ENCODE data around the gene USP10.

USP10 gene

DNA sequence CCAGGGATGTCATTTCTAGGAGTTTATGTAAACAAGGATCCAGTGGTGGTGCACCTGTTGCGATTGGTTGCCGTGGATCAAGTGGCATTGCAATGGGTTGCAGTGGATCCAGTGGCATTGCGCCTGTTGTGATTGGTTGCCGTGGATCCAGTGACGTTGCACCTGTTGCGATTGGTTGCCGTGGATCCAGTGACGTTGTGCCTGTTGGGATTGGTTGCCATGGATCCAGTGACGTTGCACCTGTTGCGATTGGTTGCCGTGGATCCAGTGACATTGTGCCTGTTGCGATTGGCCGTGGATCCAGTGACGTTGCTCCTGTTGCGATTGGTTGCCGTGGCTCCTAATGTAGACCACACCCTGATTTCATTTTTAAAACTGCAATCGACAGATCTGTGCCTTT lies 63.8 kb downstream of the USP10 start:
- Histone ChIP-seq H3K27me3 (ENCODE audit: control insufficient read depth, insufficient read depth, low read length) (no peaks in the 10 kb centered on the region), H3K9me3 (ENCODE audit: control insufficient read depth, insufficient read depth, low read depth, low read length) (no peaks in the 10 kb centered on the region), H3K36me3 (ENCODE audit: control insufficient read depth, insufficient read depth, low read length) (peaks cover 94% of the 10 kb centered on the region), H3K4me3 (ENCODE audit: low read depth, low read length) (no peak overlapping the region), H3K27ac (ENCODE audit: low read depth, low read length) (no peak overlapping the region), H3K9ac (ENCODE audit: low read length) (no peak overlapping the region), H3K4me1 (ENCODE audit: control insufficient read depth, insufficient read depth, low read length) (no peaks in the 10 kb centered on the region)

- peaks cover 94% of the 10 kb centered on the region for H3K36me3 ChIP-seq (ENCODE audit: control insufficient read depth, insufficient read depth, low read length)
- no peaks in the 10 kb centered on the region for H3K4me1 ChIP-seq (ENCODE audit: control insufficient read depth, insufficient read depth, low read length)
- no peak overlapping the region for H3K4me3 ChIP-seq (ENCODE audit: low read depth, low read length)
- H3K27me3 ChIP-seq (ENCODE audit: control insufficient read depth, insufficient read depth, low read length), result no peaks in the 10 kb centered on the region
- H3K9ac ChIP-seq (ENCODE audit: low read length), result no peak overlapping the region
- H3K27ac ChIP-seq (ENCODE audit: low read depth, low read length), result no peak overlapping the region
- no peaks in the 10 kb centered on the region for H3K9me3 ChIP-seq (ENCODE audit: control insufficient read depth, insufficient read depth, low read depth, low read length)
Observed at GRCh38 chr16:84764970-84765369, 65.2 kb downstream of the USP10 start.

DNA sequence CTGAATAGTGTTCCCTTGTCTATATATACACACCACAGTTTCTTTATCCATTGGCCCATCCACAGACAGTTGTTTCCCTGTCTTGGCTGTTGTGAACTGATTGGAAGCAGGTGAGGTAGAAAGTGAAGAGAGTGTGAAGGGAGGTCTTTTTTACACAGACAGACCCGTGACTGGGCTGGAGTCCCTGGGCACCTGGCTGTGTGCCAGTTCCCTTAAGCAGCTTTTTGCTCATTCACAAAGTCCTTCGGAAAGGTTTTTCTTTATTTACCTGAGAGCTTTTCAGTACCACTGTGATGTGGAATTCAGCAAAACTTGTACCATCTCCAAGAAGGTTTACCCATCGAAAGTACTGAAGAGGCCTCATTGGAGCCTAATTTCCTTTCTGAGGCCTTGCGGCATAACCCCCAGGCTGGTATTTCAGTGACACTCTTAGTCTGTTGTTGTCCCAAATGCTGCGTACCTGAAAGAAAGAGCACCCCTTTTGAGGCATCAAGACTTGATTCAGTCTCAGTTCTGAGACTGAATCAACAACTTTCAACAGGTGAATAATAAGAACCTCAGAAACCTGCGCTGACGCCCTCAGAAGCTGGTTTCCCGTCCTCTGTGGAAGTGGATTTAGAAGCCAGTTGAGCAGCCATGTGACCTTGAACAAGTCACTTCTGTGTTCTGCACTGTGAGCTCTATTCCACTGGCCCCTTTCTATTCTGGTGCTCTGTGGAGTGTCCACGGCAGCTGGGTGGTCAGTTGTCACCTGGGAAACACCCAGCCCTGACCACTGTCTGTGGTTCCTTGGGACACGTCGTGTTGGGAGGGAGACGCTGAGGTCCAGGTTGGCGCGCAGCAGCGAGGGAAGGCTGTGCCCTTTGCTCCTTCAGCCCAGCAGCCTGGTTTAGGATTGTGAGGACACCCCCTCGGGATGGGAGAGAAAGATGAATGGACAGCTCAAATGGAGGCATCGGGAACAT lies 66.1 kb downstream of the USP10 start:
- Histone ChIP-seq H3K27ac (ENCODE audit: low read depth, low read length) (no peak overlapping the region), H3K4me3 (ENCODE audit: low read depth, low read length) (no peak overlapping the region), H3K36me3 (ENCODE audit: control insufficient read depth, insufficient read depth, low read length) (peaks cover 88% of the 10 kb centered on the region), H3K27me3 (ENCODE audit: control insufficient read depth, insufficient read depth, low read length) (no peaks in the 10 kb centered on the region), H3K9me3 (ENCODE audit: control insufficient read depth, insufficient read depth, low read depth, low read length) (no peaks in the 10 kb centered on the region), H3K9ac (ENCODE audit: low read length) (no peak overlapping the region), H3K4me1 (ENCODE audit: control insufficient read depth, insufficient read depth, low read length) (no peaks in the 10 kb centered on the region)

DNA sequence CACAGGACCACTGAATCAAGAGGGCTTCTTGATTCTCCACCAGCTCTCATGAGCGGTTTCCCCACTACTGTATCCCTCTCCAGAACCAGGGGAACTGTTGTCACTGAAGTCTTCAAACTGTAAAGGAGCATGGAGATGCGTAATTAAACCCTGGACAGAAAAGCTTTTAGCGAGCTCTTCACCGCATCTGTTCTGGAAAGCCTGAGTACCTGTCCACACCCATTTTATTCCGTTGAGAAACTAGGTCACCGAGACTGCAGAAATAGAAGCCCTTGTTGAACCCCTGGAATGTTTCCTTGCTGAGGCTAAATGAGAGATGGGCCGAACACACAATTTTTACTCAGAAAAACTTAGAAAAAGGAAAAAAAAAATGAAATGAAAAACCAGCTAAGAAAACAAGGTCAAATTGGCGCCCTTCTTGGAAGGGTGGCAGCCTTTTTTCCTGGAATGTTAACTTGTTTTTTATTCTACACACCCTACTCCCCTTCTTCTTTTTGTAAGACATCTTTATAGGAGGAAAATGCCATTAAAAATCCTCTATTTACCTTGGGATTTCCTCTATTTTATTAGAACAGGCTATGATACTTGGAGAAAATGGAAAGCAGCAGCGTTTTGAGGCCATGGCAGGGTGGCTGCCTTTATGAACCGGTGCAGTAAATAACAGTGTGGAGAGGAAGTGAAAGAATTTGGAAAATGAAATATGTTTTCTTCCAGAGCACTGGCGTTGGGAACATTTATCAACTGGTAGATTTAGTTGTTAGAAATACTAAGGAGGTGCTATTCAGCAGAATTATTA lies 67.4 kb downstream of the USP10 start:
- peaks cover 88% of the 10 kb centered on the region for H3K36me3 ChIP-seq (ENCODE audit: control insufficient read depth, insufficient read depth, low read length)

DNA sequence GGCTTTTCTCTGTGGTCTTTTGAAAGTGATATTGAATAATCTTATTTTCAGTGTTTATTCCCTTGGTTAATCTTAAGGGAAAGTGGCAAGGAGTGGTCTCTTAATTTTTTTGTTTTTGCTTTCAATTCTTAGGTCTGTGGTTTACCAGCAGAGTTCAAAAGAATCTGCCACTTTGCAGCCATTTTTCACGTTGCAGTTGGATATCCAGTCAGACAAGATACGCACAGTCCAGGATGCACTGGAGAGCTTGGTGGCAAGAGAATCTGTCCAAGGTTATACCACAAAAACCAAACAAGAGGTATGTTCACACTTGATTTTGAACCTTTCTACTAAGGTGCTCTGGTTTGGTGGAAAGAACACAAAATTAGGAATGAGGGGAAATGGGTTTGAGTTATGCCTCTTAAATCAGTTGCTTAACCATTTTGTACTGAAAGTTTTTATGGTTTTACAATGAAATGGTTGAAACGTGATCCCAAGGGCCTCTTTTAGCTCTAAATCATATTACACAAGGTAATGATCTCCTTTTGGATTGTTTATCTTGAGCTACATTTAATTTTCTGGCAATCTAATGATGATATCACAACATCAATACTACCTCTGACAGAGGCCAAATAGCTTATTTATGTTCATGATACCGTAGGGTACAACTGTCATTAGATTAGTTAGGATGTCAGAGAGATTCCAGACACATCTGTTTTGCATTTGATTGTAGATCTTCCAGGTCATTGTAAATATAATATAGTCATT lies 68.4 kb downstream of the USP10 start:
- Histone ChIP-seq H3K27me3 (ENCODE audit: control insufficient read depth, insufficient read depth, low read length) (no peaks in the 10 kb centered on the region), H3K27ac (ENCODE audit: low read depth, low read length) (no peak overlapping the region), H3K4me3 (ENCODE audit: low read depth, low read length) (no peak overlapping the region), H3K9ac (ENCODE audit: low read length) (no peak overlapping the region), H3K4me1 (ENCODE audit: control insufficient read depth, insufficient read depth, low read length) (no peaks in the 10 kb centered on the region), H3K9me3 (ENCODE audit: control insufficient read depth, insufficient read depth, low read depth, low read length) (no peaks in the 10 kb centered on the region), H3K36me3 (ENCODE audit: control insufficient read depth, insufficient read depth, low read length) (peaks cover 91% of the 10 kb centered on the region)

More for the DNA sequence above, 67.4 kb downstream of the USP10 start:
- Histone ChIP-seq H3K4me3 (ENCODE audit: low read depth, low read length) (no peak overlapping the region), H3K27me3 (ENCODE audit: control insufficient read depth, insufficient read depth, low read length) (no peaks in the 10 kb centered on the region), H3K27ac (ENCODE audit: low read depth, low read length) (no peak overlapping the region), H3K9me3 (ENCODE audit: control insufficient read depth, insufficient read depth, low read depth, low read length) (no peaks in the 10 kb centered on the region), H3K4me1 (ENCODE audit: control insufficient read depth, insufficient read depth, low read length) (no peaks in the 10 kb centered on the region), H3K9ac (ENCODE audit: low read length) (no peak overlapping the region)

DNA sequence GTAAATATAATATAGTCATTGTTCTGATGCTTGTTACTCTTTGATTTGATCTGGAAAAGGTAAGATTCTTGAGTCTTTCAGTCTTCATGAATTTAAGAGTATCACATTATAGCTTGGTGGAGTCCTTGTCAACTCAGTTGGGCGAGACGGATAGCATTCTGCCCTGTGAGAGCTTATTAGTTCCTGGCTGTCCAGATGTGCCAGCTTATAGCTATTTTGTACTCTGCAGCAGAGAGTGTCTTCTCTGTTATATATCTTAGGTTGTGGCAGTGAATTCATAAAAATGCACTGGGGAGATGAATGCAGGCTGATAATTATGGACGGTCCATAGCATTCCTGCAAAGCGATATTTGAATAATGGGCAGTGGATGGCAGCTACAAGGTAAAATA lies 69.0 kb downstream of the USP10 start:
- no peaks in the 10 kb centered on the region for H3K9me3 ChIP-seq (ENCODE audit: control insufficient read depth, insufficient read depth, low read depth, low read length)
- H3K27ac ChIP-seq (ENCODE audit: low read depth, low read length), result no peak overlapping the region
- H3K36me3 ChIP-seq (ENCODE audit: control insufficient read depth, insufficient read depth, low read length), result peaks cover 91% of the 10 kb centered on the region
- no peak overlapping the region for H3K4me3 ChIP-seq (ENCODE audit: low read depth, low read length)
- no peak overlapping the region for H3K9ac ChIP-seq (ENCODE audit: low read length)
- no peaks in the 10 kb centered on the region for H3K27me3 ChIP-seq (ENCODE audit: control insufficient read depth, insufficient read depth, low read length)
- H3K4me1 ChIP-seq (ENCODE audit: control insufficient read depth, insufficient read depth, low read length), result no peaks in the 10 kb centered on the region

- Histone ChIP-seq H3K9ac (ENCODE audit: low read length) (no peak overlapping the region), H3K27ac (ENCODE audit: low read depth, low read length) (no peak overlapping the region), H3K4me1 (ENCODE audit: control insufficient read depth, insufficient read depth, low read length) (no peaks in the 10 kb centered on the region), H3K36me3 (ENCODE audit: control insufficient read depth, insufficient read depth, low read length) (peaks cover 91% of the 10 kb centered on the region), H3K27me3 (ENCODE audit: control insufficient read depth, insufficient read depth, low read length) (no peaks in the 10 kb centered on the region), H3K9me3 (ENCODE audit: control insufficient read depth, insufficient read depth, low read depth, low read length) (no peaks in the 10 kb centered on the region), H3K4me3 (ENCODE audit: low read depth, low read length) (no peak overlapping the region)
Observed at GRCh38 chr16:84769416-84769815, 69.6 kb downstream of the USP10 start.

- peaks cover 93% of the 10 kb centered on the region for H3K36me3 ChIP-seq (ENCODE audit: control insufficient read depth, insufficient read depth, low read length)
Observed at GRCh38 chr16:84773312-84773711, 73.5 kb downstream of the USP10 start.

GRCh38 chr16:84774810-84775209 lies 75.0 kb downstream of the USP10 start:
- H3K36me3 ChIP-seq (ENCODE audit: control insufficient read depth, insufficient read depth, low read length), result peaks cover 92% of the 10 kb centered on the region
- no peak overlapping the region for H3K9ac ChIP-seq (ENCODE audit: low read length)
- H3K9me3 ChIP-seq (ENCODE audit: control insufficient read depth, insufficient read depth, low read depth, low read length), result no peaks in the 10 kb centered on the region
- H3K27me3 ChIP-seq (ENCODE audit: control insufficient read depth, insufficient read depth, low read length), result no peaks in the 10 kb centered on the region
- no peak overlapping the region for H3K27ac ChIP-seq (ENCODE audit: low read depth, low read length)
- no peaks in the 10 kb centered on the region for H3K4me1 ChIP-seq (ENCODE audit: control insufficient read depth, insufficient read depth, low read length)
- no peak overlapping the region for H3K4me3 ChIP-seq (ENCODE audit: low read depth, low read length)

More at GRCh38 chr16:84773312-84773711, 73.5 kb downstream of the USP10 start:
- Histone ChIP-seq H3K9ac (ENCODE audit: low read length) (no peak overlapping the region), H3K9me3 (ENCODE audit: control insufficient read depth, insufficient read depth, low read depth, low read length) (no peaks in the 10 kb centered on the region), H3K4me1 (ENCODE audit: control insufficient read depth, insufficient read depth, low read length) (no peaks in the 10 kb centered on the region), H3K27me3 (ENCODE audit: control insufficient read depth, insufficient read depth, low read length) (no peaks in the 10 kb centered on the region), H3K27ac (ENCODE audit: low read depth, low read length) (no peak overlapping the region), H3K4me3 (ENCODE audit: low read depth, low read length) (no peak overlapping the region)

GRCh38 chr16:84775262-84775810 lies 75.5 kb downstream of the USP10 start:
- Histone ChIP-seq H3K4me3 (ENCODE audit: low read depth, low read length) (no peak overlapping the region), H3K9me3 (ENCODE audit: control insufficient read depth, insufficient read depth, low read depth, low read length) (no peaks in the 10 kb centered on the region), H3K36me3 (ENCODE audit: control insufficient read depth, insufficient read depth, low read length) (peaks cover 93% of the 10 kb centered on the region), H3K4me1 (ENCODE audit: control insufficient read depth, insufficient read depth, low read length) (no peaks in the 10 kb centered on the region), H3K9ac (ENCODE audit: low read length) (no peak overlapping the region), H3K27me3 (ENCODE audit: control insufficient read depth, insufficient read depth, low read length) (no peaks in the 10 kb centered on the region), H3K27ac (ENCODE audit: low read depth, low read length) (no peak overlapping the region)
